GM18909 (cell line): Measurements from ENCODE around the gene KIF22.
"Not testable (repeated sequence)": the region's sequence is repeated elsewhere in the genome, so short reads cannot be mapped to it uniquely, and the experiment has no call there.

Experiments
- ATAC-seq: cut with Tn5 transposase; IDR thresholded peaks from one replicate; pipeline ENCODE4 v1.9.1; 2021; ENCODE audit warnings: mild to moderate bottlenecking; ENCODE audit not compliant: unreplicated experiment, poor library complexity

KIF22 gene

DNA sequence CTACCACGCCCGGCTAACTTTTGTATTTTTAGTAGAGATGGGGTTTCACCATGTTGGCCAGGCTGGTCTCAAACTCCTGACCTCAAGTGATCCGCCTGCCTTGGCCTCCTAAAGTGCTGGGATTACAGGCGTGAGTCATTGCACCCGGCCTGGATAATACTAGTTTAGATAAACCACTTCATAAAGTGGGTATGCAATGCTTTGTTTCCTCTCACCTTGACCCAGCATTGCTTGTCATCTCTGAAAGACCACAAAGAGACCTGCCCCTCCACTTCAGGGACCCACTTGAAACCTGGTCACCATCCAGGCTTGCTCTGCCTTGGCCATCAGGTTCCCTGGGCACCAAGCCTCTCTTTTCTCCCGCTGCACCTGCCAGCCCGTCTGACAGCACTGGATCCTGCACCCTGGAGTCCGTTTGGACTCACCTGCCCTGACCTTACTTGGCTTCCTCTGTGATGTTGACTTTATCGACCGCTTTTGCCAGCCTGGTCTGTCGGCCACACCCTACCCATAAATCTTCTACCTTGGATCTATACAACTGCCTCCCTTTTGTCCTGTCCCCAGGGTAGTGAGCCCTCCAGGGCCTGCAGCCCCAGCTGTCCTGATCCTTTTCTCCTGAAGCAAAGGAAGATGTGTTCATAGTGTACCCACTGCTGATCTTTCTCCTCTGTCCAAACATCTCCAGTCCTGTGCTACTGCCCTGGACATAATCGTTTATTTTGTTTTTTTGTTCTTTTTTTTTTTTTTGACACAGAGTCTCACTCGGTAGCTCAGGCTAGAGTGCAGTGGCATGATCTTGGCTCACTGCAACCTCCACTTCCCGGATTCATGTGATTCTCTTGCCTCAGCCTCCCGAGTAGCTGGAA is 25.2 kb upstream of the KIF22 start:
- ATAC-seq = no peak

DNA sequence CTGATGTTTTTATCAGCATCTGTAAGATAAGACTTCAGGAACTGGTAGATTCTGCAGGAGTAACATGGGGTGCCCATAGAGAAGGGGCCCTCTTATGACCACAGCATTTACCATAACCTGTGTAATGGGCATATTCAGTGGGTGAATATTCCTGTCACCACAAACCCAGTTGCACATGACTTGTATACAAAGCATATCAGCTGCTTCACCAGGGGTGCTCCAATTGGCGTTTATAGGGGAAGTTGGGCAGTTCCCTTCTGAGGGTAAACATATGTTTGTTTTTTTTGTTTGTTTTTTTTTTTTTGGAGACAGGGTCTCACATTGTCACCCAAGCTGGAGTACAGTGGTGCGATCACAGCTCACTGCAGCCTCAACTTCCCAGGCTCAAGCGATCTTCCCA is 24.0 kb upstream of the KIF22 start:
- no peak for ATAC-seq

DNA sequence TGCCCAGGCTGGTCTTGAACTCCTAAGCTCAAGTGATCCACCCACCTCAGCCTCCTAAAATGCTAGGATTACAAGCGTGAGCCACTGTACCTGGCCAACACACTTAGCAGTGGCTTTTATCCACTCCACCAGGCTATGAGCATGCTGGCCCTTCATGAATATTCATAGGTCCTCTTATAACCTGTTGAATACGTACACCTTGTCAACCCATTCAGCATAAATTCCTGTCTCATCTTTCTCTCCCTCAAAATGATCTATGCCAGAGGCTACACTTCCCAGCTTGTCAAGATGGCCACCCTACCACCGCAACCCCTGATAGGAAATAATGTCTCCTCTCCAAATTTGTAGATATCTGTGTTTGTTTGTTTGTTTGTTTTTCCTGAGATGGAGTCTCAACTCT is 23.5 kb upstream of the KIF22 start:
- no peak for ATAC-seq

DNA sequence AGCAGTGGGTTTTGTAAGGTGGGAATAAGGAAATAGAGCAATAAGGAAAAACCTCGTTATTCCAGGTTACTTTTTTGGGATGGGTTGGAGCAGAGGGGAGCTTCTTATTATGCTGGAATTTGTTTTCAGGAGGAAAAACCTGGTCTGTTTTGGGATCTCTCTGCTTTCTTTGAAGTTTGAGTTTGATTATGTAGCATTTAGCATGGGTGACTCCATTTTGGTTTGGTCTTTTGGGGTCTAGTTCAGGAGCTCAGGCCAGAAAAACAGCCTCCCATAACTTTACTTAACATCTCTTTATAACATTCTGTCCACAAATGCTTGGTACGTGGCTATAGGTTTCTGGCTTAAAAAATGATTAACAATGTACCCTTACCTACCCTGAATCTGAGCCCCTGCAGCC is 21.0 kb upstream of the KIF22 start:
- ATAC-seq = no peak

DNA sequence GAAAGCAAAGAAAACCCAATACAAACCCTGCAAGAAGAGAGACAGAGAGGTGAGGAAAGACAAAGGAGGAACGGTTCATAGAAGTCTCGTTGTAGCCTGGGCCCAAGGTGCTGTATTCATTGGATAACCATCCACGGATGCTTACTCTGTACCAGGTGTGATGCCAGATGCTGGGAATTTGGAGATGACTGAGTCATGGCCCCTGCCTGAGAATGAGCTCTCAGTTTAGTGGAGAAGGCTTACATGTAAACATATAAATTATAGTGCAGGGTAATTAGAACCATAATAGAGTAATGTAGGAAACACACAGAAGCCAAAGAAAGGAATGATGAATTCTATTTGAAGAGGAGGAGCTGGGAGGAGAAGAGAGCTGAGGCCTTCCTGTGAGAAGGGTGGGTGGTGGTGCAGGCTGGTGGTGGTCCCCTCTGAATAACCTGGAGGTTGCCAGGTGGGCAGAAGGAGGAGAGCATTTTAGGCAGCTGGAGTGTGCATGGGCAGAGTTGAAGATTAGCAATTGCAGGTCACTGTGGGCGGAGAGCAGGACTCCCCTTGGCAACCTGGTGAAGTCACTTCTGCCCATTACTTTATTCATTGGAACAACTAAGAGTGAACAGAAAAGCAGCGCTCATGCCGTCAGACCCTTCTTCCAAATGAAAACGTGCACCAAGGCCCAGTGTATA is 20.2 kb upstream of the KIF22 start:
- ATAC-seq = no peak

DNA sequence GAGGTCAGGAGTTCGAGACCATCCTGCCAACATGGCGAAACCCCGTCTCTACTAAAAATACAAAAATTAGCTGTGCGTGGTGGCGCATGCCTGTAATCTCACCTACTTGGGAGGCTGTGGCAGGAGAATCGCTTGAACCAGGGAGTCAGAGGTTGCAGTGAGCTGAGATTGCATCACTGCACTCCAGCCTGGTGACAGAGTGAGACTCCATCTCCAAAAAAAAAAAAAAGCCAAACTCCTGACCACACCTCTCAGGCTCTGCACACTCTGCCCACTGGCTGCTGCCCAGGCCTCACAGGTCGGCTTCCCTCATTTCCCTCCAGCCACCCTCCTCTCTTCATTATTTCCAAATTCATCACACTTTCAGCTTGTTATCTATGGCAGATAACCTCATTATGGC is 18.2 kb upstream of the KIF22 start:
- not testable (repeated sequence) for ATAC-seq

DNA sequence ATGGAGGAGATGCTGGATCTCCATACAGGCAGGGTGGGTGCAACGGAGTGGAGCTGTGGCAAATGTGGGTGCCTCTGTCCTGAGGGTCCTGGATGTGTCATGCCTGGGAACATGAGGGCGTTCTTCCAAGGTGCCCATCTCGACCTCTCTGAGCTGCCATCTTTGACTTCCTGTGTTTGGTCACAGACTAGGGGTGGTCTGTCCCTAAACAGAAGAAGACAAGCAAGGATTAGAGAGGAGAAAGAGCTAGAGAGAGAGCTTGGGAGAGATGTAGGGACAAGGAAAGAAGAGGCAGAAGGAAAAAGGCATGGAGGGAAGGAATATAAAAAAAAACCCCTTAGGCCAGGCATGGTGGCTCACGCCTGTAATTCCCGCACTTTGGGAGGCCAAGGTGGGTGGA is 15.8 kb upstream of the KIF22 start:
- ATAC-seq = no peak

DNA sequence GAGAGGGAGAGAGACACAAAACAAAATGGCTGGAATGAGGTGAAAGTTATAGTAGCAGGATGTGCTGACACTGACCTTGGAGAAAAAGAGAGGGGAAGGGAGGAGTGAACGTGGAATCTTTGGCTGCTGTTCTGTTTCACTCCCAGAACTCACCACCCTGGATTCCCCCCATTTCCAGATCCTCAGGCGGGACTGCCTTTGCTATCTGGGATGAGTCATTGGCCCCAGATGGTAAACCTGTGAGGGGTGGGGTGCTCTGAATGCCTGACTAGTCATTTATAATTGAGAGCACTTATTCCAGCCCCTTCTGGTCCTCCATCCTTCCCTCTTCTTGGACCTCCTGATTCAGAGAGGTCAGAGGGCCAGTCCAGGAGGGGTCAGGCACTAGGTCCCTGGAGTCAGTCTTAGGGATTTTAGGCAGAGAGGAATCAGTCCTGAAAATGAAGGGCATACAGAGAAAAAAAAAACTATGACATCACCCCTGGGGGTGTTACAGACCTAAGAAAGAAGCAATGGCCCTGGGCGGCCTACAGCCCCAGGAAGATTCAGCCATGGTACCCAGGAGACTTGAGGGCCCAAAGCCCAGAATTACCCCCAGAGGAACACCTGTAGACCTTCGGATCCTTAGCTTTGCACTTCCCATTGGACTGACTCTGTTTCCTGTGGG is 14.7 kb upstream of the KIF22 start:
- ATAC-seq = no peak

DNA sequence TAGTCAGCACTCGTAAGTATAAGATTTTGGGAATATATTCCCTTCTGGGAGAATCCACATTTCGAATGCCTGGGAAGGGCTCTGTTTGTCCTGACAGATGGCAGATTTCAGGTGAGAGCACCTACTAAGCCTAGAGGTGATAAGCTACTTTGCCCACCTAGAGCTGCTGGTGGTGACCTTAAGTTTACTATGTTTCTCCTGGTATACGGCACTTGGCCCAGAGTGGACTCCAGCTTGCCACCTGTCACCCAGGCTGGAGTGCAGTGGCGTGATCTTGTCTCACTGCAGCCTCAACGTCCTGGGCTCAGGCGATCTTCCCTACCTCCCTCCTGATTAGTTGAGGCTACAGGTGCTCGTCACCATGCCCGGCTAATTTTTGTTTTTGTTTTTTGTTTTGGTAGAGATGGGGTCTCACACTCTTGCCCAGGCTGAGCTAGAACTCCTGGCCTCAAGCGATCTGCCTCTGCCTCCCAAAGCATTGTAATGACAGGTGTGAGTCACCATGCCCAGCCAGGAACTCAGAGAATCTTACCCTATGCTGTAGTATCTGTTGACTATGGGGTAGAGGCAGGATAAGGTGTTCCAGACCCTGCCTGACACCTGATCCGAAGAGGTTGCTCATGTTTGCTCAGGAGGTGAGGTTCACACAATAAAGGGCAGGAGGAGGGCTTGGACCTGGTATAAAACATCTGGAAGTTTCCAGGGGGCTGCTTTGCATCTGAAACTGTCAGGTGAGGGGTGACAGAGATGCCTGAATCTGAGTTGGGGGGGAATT is 12.8 kb upstream of the KIF22 start, which contains the start of gene ZG16:
ZG16 (plus strand) TSS at position 681 of the 775 bp plus-strand sequence. CDS start 1,011 bp downstream, outside the sequence.
- ATAC-seq = no peak

DNA sequence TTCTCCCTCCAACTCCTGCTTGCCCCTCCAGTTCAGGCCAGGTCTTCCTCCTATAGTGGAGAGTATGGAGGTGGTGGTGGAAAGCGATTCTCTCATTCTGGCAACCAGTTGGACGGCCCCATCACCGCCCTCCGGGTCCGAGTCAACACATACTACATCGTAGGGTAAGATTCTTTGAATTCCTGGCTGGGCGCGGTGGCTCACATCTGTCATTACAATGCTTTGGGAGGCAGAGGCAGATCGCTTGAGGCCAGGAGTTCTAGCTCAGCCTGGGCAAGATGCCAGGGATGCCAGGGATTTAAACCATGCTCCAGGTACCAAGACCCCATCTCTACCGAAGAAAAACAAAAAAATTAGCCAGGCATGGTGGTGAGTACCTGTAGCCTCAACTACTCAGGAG is 11.1 kb upstream of the KIF22 start:
- no peak for ATAC-seq

DNA sequence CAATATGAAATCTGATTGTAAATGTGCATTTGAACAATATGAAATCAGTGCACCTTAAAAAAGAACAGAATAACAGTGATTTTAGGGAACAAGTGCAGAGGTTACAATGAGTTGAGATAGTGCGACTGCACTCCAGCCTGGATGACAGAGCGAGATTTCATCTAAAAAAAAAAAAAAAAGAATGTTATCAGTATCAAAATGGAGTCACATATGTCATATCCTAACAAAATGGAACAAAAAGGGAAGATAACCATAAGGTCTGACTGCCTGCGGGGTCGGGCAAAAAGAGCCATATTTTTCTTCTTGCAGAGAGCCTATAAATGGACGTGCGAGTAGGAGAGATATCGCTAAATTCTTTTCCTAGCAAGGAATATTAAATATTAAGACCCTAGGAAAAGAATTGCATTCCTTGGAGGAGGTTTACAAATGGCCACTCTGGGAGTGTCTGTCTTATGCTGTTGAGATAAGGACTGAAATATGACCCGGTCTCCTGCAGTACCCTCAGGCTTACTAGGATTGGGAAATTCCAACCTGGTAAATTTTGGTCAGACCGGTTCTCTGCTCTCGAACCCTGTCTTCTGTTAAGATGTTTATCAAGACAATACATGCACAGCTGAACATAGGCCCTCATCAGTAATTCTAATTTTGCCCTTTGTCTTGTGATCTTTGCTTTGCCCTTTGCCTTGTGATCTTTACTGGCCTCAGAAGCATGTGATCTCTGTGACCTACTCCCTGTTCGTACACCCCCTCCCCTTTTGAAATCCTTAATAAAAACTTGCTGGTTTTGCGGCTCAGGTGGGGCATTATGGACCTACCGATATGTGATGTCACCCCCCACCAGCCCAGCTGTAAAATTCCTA is 7.2 kb upstream of the KIF22 start:
- ATAC-seq = not testable (repeated sequence)

DNA sequence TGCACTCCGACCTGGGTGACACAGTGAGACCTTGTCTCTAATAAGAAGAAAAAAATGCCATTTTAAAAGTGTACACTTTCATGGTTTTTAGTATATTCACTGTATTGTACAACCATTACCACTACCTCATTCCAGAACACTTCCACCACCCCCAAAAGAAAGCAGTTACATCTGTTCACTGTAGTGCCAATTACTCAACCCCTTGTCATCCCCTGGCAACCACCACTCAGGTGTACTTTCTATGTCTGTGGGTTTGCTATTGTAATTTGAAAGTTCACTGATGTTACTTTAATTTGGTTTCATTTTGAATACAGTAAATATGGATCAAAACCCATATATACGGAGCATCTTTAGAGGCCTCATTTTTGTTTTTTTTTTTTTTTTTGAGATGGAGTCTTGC is 6.4 kb upstream of the KIF22 start:
- ATAC-seq = no peak

DNA sequence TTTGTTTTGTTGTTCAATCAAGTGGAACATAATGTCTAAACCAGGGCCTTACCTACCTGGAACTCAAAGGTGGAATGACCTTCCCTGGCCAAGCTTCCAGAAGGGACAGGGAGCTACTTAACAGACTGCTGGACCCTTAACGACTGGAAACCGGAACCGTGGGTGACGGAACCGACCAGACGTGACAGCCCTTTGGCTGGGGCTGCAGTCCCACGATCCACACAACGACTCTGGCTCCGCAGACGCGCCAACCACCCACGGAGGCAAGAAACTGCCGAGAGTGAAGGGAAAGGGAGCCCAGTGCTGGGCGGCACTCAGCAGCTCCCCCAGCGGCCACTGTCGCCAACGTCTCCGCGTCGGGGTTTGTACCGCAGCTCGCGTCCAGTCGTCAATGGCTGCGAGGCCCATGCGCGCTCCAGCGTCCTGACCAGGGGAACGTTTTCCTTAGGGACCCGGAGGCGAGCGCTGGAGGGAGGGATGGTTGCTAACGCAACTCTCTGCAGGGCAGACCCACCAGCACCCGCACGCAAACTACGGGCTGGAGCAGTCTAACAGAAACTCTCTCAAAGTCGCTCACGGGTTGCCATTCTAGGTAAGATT is 5.5 kb upstream of the KIF22 start:
- no peak for ATAC-seq

DNA sequence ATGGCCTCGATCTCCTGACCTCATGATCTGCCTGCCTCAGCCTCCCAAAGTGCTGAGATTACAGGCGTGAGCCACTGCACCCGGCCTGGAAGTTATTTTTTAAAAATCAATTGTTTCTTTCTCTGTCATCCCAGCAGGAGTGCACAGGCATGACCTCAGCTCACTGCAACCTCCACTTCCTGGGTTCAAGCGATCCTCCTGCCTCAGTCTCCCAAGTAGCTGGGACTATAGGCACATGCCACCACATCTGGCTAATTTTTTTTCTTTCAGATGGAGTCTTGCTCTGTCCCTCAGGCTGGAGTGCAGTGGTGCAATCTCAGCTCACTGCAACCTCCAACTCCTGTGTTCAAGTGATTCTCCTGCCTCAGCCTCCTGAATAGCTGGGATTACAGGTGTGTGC is 3.4 kb upstream of the KIF22 start:
- not testable (repeated sequence) for ATAC-seq

DNA sequence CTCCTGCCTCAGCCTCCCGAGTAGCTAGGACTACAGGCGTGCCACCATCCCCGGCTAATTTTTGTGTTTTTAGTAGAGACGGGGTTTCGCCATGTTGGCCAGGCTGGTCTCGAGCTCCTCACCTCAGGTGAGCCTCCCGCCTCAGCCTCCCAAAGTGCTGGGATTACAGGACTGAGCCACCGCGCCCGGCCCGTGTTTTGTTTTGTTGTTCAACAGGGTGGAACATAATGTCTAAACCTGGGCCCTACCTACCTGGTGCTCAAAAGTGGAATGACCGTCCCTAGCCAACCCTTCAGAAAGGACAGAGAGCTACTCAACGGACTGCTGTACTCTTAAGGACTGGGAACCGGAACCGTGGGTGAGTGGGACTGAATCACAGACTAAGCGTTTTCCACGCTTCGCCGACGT is 772 bp upstream of the KIF22 start:
- no peak for ATAC-seq

DNA sequence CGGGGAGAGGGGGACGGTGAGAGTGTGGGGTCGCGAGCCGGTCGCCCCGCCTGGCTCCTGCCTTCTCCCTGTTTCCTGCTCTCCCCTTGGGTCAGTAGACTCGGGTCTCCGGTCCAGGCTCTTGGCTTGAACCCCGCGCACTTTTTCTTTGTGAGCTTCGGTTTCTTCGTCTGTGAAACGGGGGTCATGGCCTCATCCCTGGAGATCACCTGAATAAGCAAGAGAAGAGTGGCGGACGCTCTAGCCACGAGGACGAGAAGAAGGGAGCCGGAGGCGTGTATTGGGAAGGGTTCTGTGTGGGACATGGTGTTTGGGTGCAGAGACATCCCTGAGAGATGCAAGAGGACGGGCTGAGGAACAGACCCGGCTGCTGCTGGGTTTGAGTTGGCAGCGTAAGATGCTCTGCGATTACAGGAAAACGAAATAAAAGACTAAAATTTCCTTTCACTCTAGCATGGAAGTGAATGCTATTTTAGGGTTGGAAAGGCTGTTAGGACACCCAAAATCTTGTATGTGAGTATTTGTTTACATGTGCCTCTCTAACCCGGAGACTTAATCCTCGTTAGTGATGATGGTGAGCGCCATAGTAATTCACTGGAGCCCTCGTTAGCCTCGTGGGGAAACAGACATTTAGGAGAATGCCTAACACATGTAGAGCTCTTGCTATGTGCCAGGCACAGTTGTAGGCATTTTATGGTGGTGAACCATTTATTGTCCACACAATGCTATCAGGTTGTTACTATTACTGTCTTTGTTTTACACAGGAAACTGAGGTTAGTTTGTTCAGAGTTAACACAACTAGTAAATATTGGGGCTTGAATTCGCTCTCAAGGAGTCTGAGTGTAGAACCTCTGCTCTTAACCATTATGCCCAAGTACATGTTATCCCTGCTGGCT is 646 bp downstream of the KIF22 start:
- ATAC-seq = peak; percentile 9

DNA sequence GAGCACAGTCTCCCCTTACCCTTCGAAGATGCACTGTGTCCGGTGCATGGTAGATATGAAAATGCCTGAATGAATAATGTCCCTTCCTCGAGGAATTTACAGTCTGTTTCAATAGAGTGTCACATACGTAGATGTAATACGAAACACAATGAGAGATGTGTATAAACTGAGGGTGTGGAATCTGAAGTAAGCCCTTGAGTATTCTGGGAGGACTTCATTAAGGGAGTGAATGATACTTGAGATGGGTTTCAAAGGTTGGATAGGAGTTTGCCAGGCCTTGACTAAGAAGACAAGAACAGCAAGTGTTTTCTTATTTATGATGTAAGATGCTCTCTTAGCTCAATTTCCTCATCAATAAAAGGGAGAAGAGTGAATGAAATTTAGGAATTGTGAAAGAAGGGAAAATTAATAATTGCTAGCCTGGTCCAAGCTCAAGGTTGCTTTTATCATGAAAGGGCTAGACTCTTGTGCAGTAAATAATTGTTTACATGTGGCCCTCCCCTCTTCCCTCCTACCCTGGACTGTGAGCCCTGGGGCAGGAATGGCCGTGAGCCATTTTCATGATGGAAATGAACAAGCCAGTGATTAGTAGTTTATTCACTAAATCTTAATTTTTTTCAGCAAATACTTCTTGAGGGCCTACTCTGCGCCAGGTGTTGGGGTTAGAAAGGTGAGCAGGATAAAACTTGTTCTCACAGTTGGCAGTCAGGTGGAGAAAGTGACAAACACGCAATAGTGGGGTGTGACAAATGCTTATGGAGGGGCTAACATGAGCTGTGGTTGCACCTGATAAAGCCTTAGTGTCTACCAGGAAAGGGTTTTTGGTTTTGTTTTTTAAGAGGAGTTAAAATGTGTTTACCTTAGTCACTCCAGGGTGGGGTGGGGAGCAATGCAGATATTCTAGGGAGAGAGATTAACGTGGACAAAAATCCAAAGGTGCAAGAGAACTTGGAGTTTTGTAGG is 1.6 kb downstream of the KIF22 start:
- ATAC-seq = no peak
